ENCODE results near the gene LBR.

Gene LBR

GRCh38 chr1:225426395-225427234 is 1.2 kb downstream of the LBR start:
- Histone ChIP-seq H3K9me3 (ENCODE audit: control insufficient read depth, insufficient read depth, low read length) (peaks cover 13% of the 10 kb centered on the region), H3K9ac (ENCODE audit: low read depth, low read length) (peak overlapping the region; percentile 55), H3K4me1 (ENCODE audit: control insufficient read depth, insufficient read depth, low read length) (peaks cover 39% of the 10 kb centered on the region), H3K36me3 (ENCODE audit: control insufficient read depth, insufficient read depth, low read length) (peaks cover 11% of the 10 kb centered on the region), H3K27ac (ENCODE audit: low read depth, low read length) (peak overlapping the region; percentile 7), H3K4me3 (ENCODE audit: low read depth, low read length) (peak overlapping the region; percentile 82), H3K27me3 (ENCODE audit: control insufficient read depth, insufficient read depth, low read length) (peaks cover 23% of the 10 kb centered on the region)

- Histone ChIP-seq H3K4me3 (ENCODE audit: low read depth, low read length) (peak overlapping the region; percentile 26), H3K27ac (ENCODE audit: low read depth, low read length) (peak overlapping the region; percentile 76)
These were observed 2.5 kb downstream of the LBR start for GRCh38 chr1:225425201-225425786.

GRCh38 chr1:225424562-225425200 is 3.2 kb downstream of the LBR start:
- Histone ChIP-seq H3K27me3 (ENCODE audit: control insufficient read depth, insufficient read depth, low read length) (peaks cover 23% of the 10 kb centered on the region), H3K27ac (ENCODE audit: low read depth, low read length) (peak overlapping the region; percentile 76), H3K9me3 (ENCODE audit: control insufficient read depth, insufficient read depth, low read length) (no peaks in the 10 kb centered on the region), H3K4me3 (ENCODE audit: low read depth, low read length) (peak overlapping the region; percentile 26; the same call in 1 of the 2 replicates), H3K36me3 (ENCODE audit: control insufficient read depth, insufficient read depth, low read length) (peaks cover 18% of the 10 kb centered on the region), H3K4me1 (ENCODE audit: control insufficient read depth, insufficient read depth, low read length) (peaks cover 34% of the 10 kb centered on the region), H3K9ac (ENCODE audit: low read depth, low read length) (no peak overlapping the region)

More at GRCh38 chr1:225425201-225425786, 2.5 kb downstream of the LBR start:
- Histone ChIP-seq H3K4me1 (ENCODE audit: control insufficient read depth, insufficient read depth, low read length) (peaks cover 35% of the 10 kb centered on the region), H3K27me3 (ENCODE audit: control insufficient read depth, insufficient read depth, low read length) (peaks cover 23% of the 10 kb centered on the region), H3K36me3 (ENCODE audit: control insufficient read depth, insufficient read depth, low read length) (peaks cover 16% of the 10 kb centered on the region), H3K9ac (ENCODE audit: low read depth, low read length) (no peak overlapping the region), H3K9me3 (ENCODE audit: control insufficient read depth, insufficient read depth, low read length) (peaks cover 1% of the 10 kb centered on the region; the same call in 1 of the 2 replicates)

- H3K4me1 ChIP-seq (ENCODE audit: control insufficient read depth, insufficient read depth, low read length), result peaks cover 29% of the 10 kb centered on the region
- H3K4me3 ChIP-seq (ENCODE audit: low read depth, low read length), result no peak overlapping the region
- H3K9ac ChIP-seq (ENCODE audit: low read depth, low read length), result no peak overlapping the region
- peaks cover 19% of the 10 kb centered on the region for H3K27me3 ChIP-seq (ENCODE audit: control insufficient read depth, insufficient read depth, low read length)
- no peak overlapping the region for H3K27ac ChIP-seq (ENCODE audit: low read depth, low read length)
- peaks cover 29% of the 10 kb centered on the region for H3K36me3 ChIP-seq (ENCODE audit: control insufficient read depth, insufficient read depth, low read length)
- H3K9me3 ChIP-seq (ENCODE audit: control insufficient read depth, insufficient read depth, low read length), result no peaks in the 10 kb centered on the region
These were observed 4.4 kb downstream of the LBR start for GRCh38 chr1:225423518-225423855.

- Histone ChIP-seq H3K9ac (ENCODE audit: low read depth, low read length) (no peak overlapping the region), H3K27ac (ENCODE audit: low read depth, low read length) (no peak overlapping the region), H3K36me3 (ENCODE audit: control insufficient read depth, insufficient read depth, low read length) (peaks cover 35% of the 10 kb centered on the region), H3K4me3 (ENCODE audit: low read depth, low read length) (no peak overlapping the region), H3K4me1 (ENCODE audit: control insufficient read depth, insufficient read depth, low read length) (peaks cover 29% of the 10 kb centered on the region), H3K27me3 (ENCODE audit: control insufficient read depth, insufficient read depth, low read length) (peaks cover 19% of the 10 kb centered on the region), H3K9me3 (ENCODE audit: control insufficient read depth, insufficient read depth, low read length) (no peaks in the 10 kb centered on the region)
These were observed 4.9 kb downstream of the LBR start for GRCh38 chr1:225422795-225423517.

GRCh38 chr1:225422031-225422605 is 5.7 kb downstream of the LBR start:
- no peaks in the 10 kb centered on the region for H3K9me3 ChIP-seq (ENCODE audit: control insufficient read depth, insufficient read depth, low read length)
- no peak overlapping the region for H3K27ac ChIP-seq (ENCODE audit: low read depth, low read length)
- no peak overlapping the region for H3K9ac ChIP-seq (ENCODE audit: low read depth, low read length)
- peaks cover 43% of the 10 kb centered on the region for H3K36me3 ChIP-seq (ENCODE audit: control insufficient read depth, insufficient read depth, low read length)
- H3K27me3 ChIP-seq (ENCODE audit: control insufficient read depth, insufficient read depth, low read length), result peaks cover 17% of the 10 kb centered on the region
- H3K4me1 ChIP-seq (ENCODE audit: control insufficient read depth, insufficient read depth, low read length), result peaks cover 29% of the 10 kb centered on the region
- H3K4me3 ChIP-seq (ENCODE audit: low read depth, low read length), result no peak overlapping the region

- Histone ChIP-seq H3K27ac (ENCODE audit: low read depth, low read length) (no peak overlapping the region), H3K4me1 (ENCODE audit: control insufficient read depth, insufficient read depth, low read length) (no peaks in the 10 kb centered on the region), H3K9ac (ENCODE audit: low read depth, low read length) (no peak overlapping the region), H3K9me3 (ENCODE audit: control insufficient read depth, insufficient read depth, low read length) (no peaks in the 10 kb centered on the region), H3K4me3 (ENCODE audit: low read depth, low read length) (no peak overlapping the region), H3K27me3 (ENCODE audit: control insufficient read depth, insufficient read depth, low read length) (no peaks in the 10 kb centered on the region), H3K36me3 (ENCODE audit: control insufficient read depth, insufficient read depth, low read length) (peaks cover 74% of the 10 kb centered on the region)
These were observed 9.2 kb downstream of the LBR start for GRCh38 chr1:225418598-225418997.

- Histone ChIP-seq H3K9me3 (ENCODE audit: control insufficient read depth, insufficient read depth, low read length) (no peaks in the 10 kb centered on the region), H3K4me3 (ENCODE audit: low read depth, low read length) (no peak overlapping the region), H3K36me3 (ENCODE audit: control insufficient read depth, insufficient read depth, low read length) (peaks cover 79% of the 10 kb centered on the region), H3K27me3 (ENCODE audit: control insufficient read depth, insufficient read depth, low read length) (no peaks in the 10 kb centered on the region), H3K27ac (ENCODE audit: low read depth, low read length) (no peak overlapping the region), H3K9ac (ENCODE audit: low read depth, low read length) (no peak overlapping the region), H3K4me1 (ENCODE audit: control insufficient read depth, insufficient read depth, low read length) (no peaks in the 10 kb centered on the region)
These were observed 9.8 kb downstream of the LBR start for GRCh38 chr1:225418059-225418458.

- H3K27ac ChIP-seq (ENCODE audit: low read depth, low read length), result no peak overlapping the region
- no peaks in the 10 kb centered on the region for H3K9me3 ChIP-seq (ENCODE audit: control insufficient read depth, insufficient read depth, low read length)
- H3K4me3 ChIP-seq (ENCODE audit: low read depth, low read length), result no peak overlapping the region
- no peaks in the 10 kb centered on the region for H3K27me3 ChIP-seq (ENCODE audit: control insufficient read depth, insufficient read depth, low read length)
- H3K4me1 ChIP-seq (ENCODE audit: control insufficient read depth, insufficient read depth, low read length), result no peaks in the 10 kb centered on the region
- peaks cover 82% of the 10 kb centered on the region for H3K36me3 ChIP-seq (ENCODE audit: control insufficient read depth, insufficient read depth, low read length)
- no peak overlapping the region for H3K9ac ChIP-seq (ENCODE audit: low read depth, low read length)
These were observed 11.7 kb downstream of the LBR start for GRCh38 chr1:225415967-225416745.

GRCh38 chr1:225415307-225415706 is 12.5 kb downstream of the LBR start:
- Histone ChIP-seq H3K9me3 (ENCODE audit: control insufficient read depth, insufficient read depth, low read length) (no peaks in the 10 kb centered on the region), H3K36me3 (ENCODE audit: control insufficient read depth, insufficient read depth, low read length) (peaks cover 85% of the 10 kb centered on the region), H3K9ac (ENCODE audit: low read depth, low read length) (no peak overlapping the region), H3K4me3 (ENCODE audit: low read depth, low read length) (no peak overlapping the region), H3K27me3 (ENCODE audit: control insufficient read depth, insufficient read depth, low read length) (no peaks in the 10 kb centered on the region), H3K4me1 (ENCODE audit: control insufficient read depth, insufficient read depth, low read length) (no peaks in the 10 kb centered on the region), H3K27ac (ENCODE audit: low read depth, low read length) (no peak overlapping the region)

Measured in HUES48 (cell line).